Ishikawa (cell line): ENCODE measurements around the gene LAMB3.
A peak's percentile ranks its signal among the peaks of the same experiment; 100 is the strongest.

Source experiments
- CEBPB ChIP-seq: IDR thresholded peaks from 2 replicates; pipeline ENCODE4 v1.6.1; 2012
- CREB1 ChIP-seq: IDR thresholded peaks from 2 replicates; pipeline ENCODE4 v1.6.1; 2012; ENCODE audit warnings: low read depth
- EGR1 ChIP-seq: IDR thresholded peaks from 2 replicates; pipeline ENCODE4 v1.6.1; 2012
- EP300 ChIP-seq: IDR thresholded peaks from 2 replicates; pipeline ENCODE4 v1.6.1; 2012; ENCODE audit warnings: borderline replicate concordance
- FOXM1 ChIP-seq: IDR thresholded peaks from 2 replicates; pipeline ENCODE4 v1.6.1; 2012; ENCODE audit warnings: low read depth, borderline replicate concordance
- MAX ChIP-seq: IDR thresholded peaks from 2 replicates; pipeline ENCODE4 v1.6.1; 2012
- NFIC ChIP-seq: IDR thresholded peaks from 2 replicates; pipeline ENCODE4 v1.6.1; 2012
- RAD21 ChIP-seq: IDR thresholded peaks from 2 replicates; pipeline ENCODE4 v1.6.1; 2012; ENCODE audit warnings: low read depth
- REST ChIP-seq: IDR thresholded peaks from 2 replicates; pipeline ENCODE4 v1.6.1; 2012; ENCODE audit warnings: low read depth, mild to moderate bottlenecking
- TAF1 ChIP-seq: IDR thresholded peaks from 2 replicates; pipeline ENCODE4 v1.6.1; 2012; ENCODE audit warnings: low read depth, mild to moderate bottlenecking
- TCF12 ChIP-seq: IDR thresholded peaks from 2 replicates; pipeline ENCODE4 v1.6.1; 2012; ENCODE audit warnings: low read depth
- TEAD4 ChIP-seq: IDR thresholded peaks from 2 replicates; pipeline ENCODE4 v1.6.1; 2012
- USF1 ChIP-seq: IDR thresholded peaks from 2 replicates; pipeline ENCODE4 v1.6.1; 2012
- YY1 ChIP-seq: IDR thresholded peaks from 2 replicates; pipeline ENCODE4 v1.6.1; 2012; ENCODE audit warnings: low read depth
- ZBTB7A ChIP-seq: IDR thresholded peaks from 2 replicates; pipeline ENCODE4 v1.6.1; 2012; ENCODE audit warnings: low read depth

The LAMB3 gene

GRCh38 chr1:209673631-209674417, 21.6 kb upstream of the LAMB3 start:
- TF ChIP-seq RAD21 (no peak), YY1 (no peak), REST (no peak), CEBPB (peak; percentile 80)

- TF ChIP-seq USF1, result peak; percentile 43
- no peak for TF ChIP-seq CEBPB
Measured at GRCh38 chr1:209672705-209673630, 20.7 kb upstream of the LAMB3 start.

- TF ChIP-seq TCF12 (peak; percentile 97), ZBTB7A (no peak), NFIC (peak; percentile 96), TEAD4 (peak; percentile 96), TAF1 (no peak), MAX (peak; percentile 86), EP300 (peak; percentile 98), YY1 (peak; percentile 61; the same call in 1 of the 2 replicates), CREB1 (no peak), USF1 (0 out of 2 replicates have a peak, but pooled peaks have one; percentile 28), RAD21 (peak; percentile 33; the same call in 1 of the 2 replicates), REST (no peak), CEBPB (peak; percentile 93), FOXM1 (peak; percentile 90), EGR1 (no peak)
Measured at GRCh38 chr1:209670441-209671082, 18.3 kb upstream of the LAMB3 start.

GRCh38 chr1:209667708-209668107, 15.5 kb upstream of the LAMB3 start:
- TF ChIP-seq RAD21, result no peak
- TF ChIP-seq MAX, result no peak
- TF ChIP-seq ZBTB7A, result no peak
- no peak for TF ChIP-seq NFIC
- TF ChIP-seq USF1, result no peak

GRCh38 chr1:209667103-209667502, 14.9 kb upstream of the LAMB3 start:
- TF ChIP-seq CEBPB (no peak), MAX (no peak), YY1 (no peak), TAF1 (no peak), RAD21 (no peak), EGR1 (no peak), EP300 (no peak), FOXM1 (no peak), REST (no peak), NFIC (no peak), USF1 (no peak), TEAD4 (no peak), ZBTB7A (no peak), TCF12 (no peak), CREB1 (no peak)
